ENCODE data around the gene ASB6.

DNA sequence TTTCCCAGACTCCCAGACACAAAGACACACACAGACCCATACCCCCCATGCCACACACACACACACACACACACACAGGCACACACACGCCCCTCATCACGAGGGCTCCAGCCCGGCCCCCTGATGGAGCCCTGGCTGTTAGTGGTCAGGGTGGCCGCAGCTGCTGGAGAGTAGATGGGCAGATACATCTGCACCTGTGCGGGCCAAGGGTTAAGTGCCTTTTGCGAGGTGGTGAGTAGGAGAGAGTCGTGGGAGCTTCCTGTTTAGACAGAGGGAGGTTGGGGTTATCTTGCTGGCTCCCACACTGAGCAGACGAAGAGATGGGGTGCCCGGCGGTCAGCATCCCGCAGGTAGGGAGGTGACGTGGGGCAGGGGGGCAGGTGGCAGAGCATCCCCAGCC is 31.7 kb upstream of the ASB6 start:
- no peak for TF ChIP-seq POLR2AphosphoS5 (IDR thresholded peaks at IDR 0.05; ENCODE audit: low read depth)
- TF ChIP-seq, protein P1, sequence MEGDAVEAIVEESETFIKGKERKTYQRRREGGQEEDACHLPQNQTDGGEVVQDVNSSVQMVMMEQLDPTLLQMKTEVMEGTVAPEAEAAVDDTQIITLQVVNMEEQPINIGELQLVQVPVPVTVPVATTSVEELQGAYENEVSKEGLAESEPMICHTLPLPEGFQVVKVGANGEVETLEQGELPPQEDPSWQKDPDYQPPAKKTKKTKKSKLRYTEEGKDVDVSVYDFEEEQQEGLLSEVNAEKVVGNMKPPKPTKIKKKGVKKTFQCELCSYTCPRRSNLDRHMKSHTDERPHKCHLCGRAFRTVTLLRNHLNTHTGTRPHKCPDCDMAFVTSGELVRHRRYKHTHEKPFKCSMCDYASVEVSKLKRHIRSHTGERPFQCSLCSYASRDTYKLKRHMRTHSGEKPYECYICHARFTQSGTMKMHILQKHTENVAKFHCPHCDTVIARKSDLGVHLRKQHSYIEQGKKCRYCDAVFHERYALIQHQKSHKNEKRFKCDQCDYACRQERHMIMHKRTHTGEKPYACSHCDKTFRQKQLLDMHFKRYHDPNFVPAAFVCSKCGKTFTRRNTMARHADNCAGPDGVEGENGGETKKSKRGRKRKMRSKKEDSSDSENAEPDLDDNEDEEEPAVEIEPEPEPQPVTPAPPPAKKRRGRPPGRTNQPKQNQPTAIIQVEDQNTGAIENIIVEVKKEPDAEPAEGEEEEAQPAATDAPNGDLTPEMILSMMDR (IDR thresholded peaks at IDR 0.05; ENCODE audit: insufficient read depth, low read length): no peak

All from HL-60 (cell line).